GM23338 (cell line): ENCODE results near the gene WNT11.

ENCODE experiments used
- CREB1 ChIP-seq: fragments of 250-450 bp; sonication (Bioruptor Pico); IDR thresholded peaks from 2 replicates; pipeline ENCODE4 v1.5.0; 2020; ENCODE audit warnings: low read depth, mild to moderate bottlenecking, moderate library complexity
- EZH2 ChIP-seq: fragments of 200-600 bp; sonication (generic); IDR thresholded peaks from one replicate; pipeline ENCODE4 v1.8.0; 2017; ENCODE audit warnings: antibody characterized with exemption, mild to moderate bottlenecking, low read depth; ENCODE audit not compliant: unreplicated experiment
- EZH2phosphoT487 ChIP-seq: fragments of 200-600 bp; sonication (generic); IDR thresholded peaks from one replicate; pipeline ENCODE4 v1.8.1; 2018; ENCODE audit warnings: antibody characterized with exemption; ENCODE audit not compliant: unreplicated experiment
- JUNB ChIP-seq: IDR thresholded peaks from one replicate; pipeline ENCODE4 v1.6.1; 2016; ENCODE audit warnings: antibody characterized with exemption; ENCODE audit not compliant: unreplicated experiment
- NANOG ChIP-seq: IDR thresholded peaks from 2 replicates; pipeline ENCODE4 v1.6.1; 2016; ENCODE audit warnings: antibody characterized with exemption, borderline replicate concordance
- POLR2AphosphoS5 ChIP-seq: IDR thresholded peaks from 2 replicates; pipeline ENCODE4 v1.6.1; 2016; ENCODE audit warnings: antibody characterized with exemption, low read depth
- STAT1 ChIP-seq: IDR thresholded peaks from one replicate; pipeline ENCODE4 v1.6.1; 2016; ENCODE audit warnings: antibody characterized with exemption; ENCODE audit not compliant: unreplicated experiment
- ZNF331 ChIP-seq: fragments of 250-450 bp; sonication (Bioruptor Pico); IDR thresholded peaks from 2 replicates; pipeline ENCODE4 v1.5.0; 2020; ENCODE audit warnings: low read depth, mild to moderate bottlenecking, moderate library complexity
- TF ChIP-seq, protein P1 (sequence below), 2 experiments: fragments of 200-600 bp in 1 of 2; sonication (generic) in 1 of 2; conservative IDR thresholded peaks; 2 replicates each; pipeline versions ENCODE4 v1.5.1 to v1.6.1; 2016 to 2017; ENCODE audit warnings: antibody characterized with exemption in 2 of 2, low read depth in 2 of 2, mild to moderate bottlenecking in 2 of 2, moderate library complexity in 1 of 2
- TF ChIP-seq, protein P2 (sequence below): IDR thresholded peaks from one replicate; pipeline ENCODE4 v1.6.1; 2018; ENCODE audit warnings: antibody characterized with exemption; ENCODE audit not compliant: unreplicated experiment

GRCh38 chr11:76186776-76187279, 19.5 kb downstream of the WNT11 start:
- TF ChIP-seq, protein P1, sequence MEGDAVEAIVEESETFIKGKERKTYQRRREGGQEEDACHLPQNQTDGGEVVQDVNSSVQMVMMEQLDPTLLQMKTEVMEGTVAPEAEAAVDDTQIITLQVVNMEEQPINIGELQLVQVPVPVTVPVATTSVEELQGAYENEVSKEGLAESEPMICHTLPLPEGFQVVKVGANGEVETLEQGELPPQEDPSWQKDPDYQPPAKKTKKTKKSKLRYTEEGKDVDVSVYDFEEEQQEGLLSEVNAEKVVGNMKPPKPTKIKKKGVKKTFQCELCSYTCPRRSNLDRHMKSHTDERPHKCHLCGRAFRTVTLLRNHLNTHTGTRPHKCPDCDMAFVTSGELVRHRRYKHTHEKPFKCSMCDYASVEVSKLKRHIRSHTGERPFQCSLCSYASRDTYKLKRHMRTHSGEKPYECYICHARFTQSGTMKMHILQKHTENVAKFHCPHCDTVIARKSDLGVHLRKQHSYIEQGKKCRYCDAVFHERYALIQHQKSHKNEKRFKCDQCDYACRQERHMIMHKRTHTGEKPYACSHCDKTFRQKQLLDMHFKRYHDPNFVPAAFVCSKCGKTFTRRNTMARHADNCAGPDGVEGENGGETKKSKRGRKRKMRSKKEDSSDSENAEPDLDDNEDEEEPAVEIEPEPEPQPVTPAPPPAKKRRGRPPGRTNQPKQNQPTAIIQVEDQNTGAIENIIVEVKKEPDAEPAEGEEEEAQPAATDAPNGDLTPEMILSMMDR (conservative IDR thresholded peaks at IDR 0.05; ENCODE audit: low read depth in 2 of 2): no peak
- TF ChIP-seq EZH2: no peak
- no peak for TF ChIP-seq CREB1 (CRISPR knock-in tag)
- no peak for TF ChIP-seq POLR2AphosphoS5
- no peak for TF ChIP-seq ZNF331 (CRISPR knock-in tag)
- no peak for TF ChIP-seq NANOG
- TF ChIP-seq, protein P2, sequence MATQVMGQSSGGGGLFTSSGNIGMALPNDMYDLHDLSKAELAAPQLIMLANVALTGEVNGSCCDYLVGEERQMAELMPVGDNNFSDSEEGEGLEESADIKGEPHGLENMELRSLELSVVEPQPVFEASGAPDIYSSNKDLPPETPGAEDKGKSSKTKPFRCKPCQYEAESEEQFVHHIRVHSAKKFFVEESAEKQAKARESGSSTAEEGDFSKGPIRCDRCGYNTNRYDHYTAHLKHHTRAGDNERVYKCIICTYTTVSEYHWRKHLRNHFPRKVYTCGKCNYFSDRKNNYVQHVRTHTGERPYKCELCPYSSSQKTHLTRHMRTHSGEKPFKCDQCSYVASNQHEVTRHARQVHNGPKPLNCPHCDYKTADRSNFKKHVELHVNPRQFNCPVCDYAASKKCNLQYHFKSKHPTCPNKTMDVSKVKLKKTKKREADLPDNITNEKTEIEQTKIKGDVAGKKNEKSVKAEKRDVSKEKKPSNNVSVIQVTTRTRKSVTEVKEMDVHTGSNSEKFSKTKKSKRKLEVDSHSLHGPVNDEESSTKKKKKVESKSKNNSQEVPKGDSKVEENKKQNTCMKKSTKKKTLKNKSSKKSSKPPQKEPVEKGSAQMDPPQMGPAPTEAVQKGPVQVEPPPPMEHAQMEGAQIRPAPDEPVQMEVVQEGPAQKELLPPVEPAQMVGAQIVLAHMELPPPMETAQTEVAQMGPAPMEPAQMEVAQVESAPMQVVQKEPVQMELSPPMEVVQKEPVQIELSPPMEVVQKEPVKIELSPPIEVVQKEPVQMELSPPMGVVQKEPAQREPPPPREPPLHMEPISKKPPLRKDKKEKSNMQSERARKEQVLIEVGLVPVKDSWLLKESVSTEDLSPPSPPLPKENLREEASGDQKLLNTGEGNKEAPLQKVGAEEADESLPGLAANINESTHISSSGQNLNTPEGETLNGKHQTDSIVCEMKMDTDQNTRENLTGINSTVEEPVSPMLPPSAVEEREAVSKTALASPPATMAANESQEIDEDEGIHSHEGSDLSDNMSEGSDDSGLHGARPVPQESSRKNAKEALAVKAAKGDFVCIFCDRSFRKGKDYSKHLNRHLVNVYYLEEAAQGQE: no peak
- TF ChIP-seq EZH2phosphoT487: no peak
- no peak for TF ChIP-seq JUNB
- no peak for TF ChIP-seq STAT1
